Erythroblast (primary cell): Measurements from ENCODE around the gene EME2.

ENCODE experiments used
- GATA1 ChIP-seq: IDR thresholded peaks from 2 replicates; pipeline ENCODE4 v1.6.1; 2011; ENCODE audit warnings: low read depth, mild to moderate bottlenecking, control low read depth, low read length, moderate library complexity
- POLR2A ChIP-seq: IDR thresholded peaks from 2 replicates; pipeline ENCODE4 v1.6.1; 2011; ENCODE audit warnings: mild to moderate bottlenecking, low read length

GRCh38 chr16:1809281-1809801 lies 36.7 kb downstream of the EME2 start:
- TF ChIP-seq POLR2A (no peak), GATA1 (no peak)
